Fibroblast of lung (primary cell): ENCODE results near the gene CACNB4.

Experiments used
- EZH2 ChIP-seq: IDR thresholded peaks from 2 replicates; pipeline ENCODE4 v1.5.1; 2012; ENCODE audit warnings: low read length, control low read depth, mild to moderate bottlenecking; ENCODE audit errors: missing control alignments
- TF ChIP-seq, protein P1 (sequence below), 2 donors: IDR thresholded peaks in 1 of 2; conservative IDR thresholded peaks in 1 of 2; 1 replicate in 1 of 2; 2 replicates in 1 of 2; pipeline ENCODE4 v1.5.1; 2011 to 2012; ENCODE audit warnings: low read length in 2 of 2, control low read depth in 1 of 2, inconsistent platforms in 1 of 2, low read depth in 1 of 2, mild to moderate bottlenecking in 1 of 2

DNA sequence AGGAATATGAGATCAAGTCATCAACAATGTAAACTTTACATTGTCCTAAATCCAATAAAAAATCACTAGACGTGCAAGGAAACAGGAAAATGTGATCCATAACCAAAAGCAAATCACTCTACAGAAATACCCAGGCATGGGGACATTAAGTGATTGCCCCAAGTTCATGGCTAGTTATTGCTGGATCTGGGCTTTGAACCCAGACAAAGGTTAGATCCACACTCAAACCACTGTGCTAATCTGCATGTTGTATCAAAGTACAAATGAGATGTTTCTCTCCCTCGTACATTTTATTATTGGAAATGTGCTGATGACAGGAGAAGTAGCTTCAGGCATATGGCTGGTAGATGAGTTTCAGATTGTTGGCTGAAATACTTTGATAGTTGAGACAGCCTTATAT lies 267.9 kb downstream of the CACNB4 start:
- TF ChIP-seq, protein P1, sequence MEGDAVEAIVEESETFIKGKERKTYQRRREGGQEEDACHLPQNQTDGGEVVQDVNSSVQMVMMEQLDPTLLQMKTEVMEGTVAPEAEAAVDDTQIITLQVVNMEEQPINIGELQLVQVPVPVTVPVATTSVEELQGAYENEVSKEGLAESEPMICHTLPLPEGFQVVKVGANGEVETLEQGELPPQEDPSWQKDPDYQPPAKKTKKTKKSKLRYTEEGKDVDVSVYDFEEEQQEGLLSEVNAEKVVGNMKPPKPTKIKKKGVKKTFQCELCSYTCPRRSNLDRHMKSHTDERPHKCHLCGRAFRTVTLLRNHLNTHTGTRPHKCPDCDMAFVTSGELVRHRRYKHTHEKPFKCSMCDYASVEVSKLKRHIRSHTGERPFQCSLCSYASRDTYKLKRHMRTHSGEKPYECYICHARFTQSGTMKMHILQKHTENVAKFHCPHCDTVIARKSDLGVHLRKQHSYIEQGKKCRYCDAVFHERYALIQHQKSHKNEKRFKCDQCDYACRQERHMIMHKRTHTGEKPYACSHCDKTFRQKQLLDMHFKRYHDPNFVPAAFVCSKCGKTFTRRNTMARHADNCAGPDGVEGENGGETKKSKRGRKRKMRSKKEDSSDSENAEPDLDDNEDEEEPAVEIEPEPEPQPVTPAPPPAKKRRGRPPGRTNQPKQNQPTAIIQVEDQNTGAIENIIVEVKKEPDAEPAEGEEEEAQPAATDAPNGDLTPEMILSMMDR (conservative IDR thresholded peaks at IDR 0.05 in 1 of 2, IDR thresholded peaks at IDR 0.05 in 1 of 2; ENCODE audit: low read depth in 1 of 2, low read length in 2 of 2): no peak
- TF ChIP-seq EZH2: no peak
